DOHH2 (cell line): ENCODE data around the gene ELP4.

Source experiments
- CTCF ChIP-seq: fragments of 200-600 bp; sonication (generic); IDR thresholded peaks from one replicate; pipeline ENCODE4 v1.5.1; 2014; ENCODE audit warnings: antibody characterized with exemption, mild to moderate bottlenecking, low read depth, low read length; ENCODE audit not compliant: poor library complexity, severe bottlenecking
- EZH2phosphoT487 ChIP-seq: fragments of 200-600 bp; sonication (generic); IDR thresholded peaks from 2 replicates; pipeline ENCODE4 v1.6.1; 2017; ENCODE audit warnings: borderline replicate concordance, mild to moderate bottlenecking, antibody characterized with exemption, low read length, moderate library complexity, mixed read lengths

- TF ChIP-seq CTCF, result no peak
- no peak for TF ChIP-seq EZH2phosphoT487
Measured at GRCh38 chr11:31764261-31764660, 254.7 kb downstream of the ELP4 start.
